ENCODE results near the gene HTR3E.

- TF ChIP-seq, protein P1, sequence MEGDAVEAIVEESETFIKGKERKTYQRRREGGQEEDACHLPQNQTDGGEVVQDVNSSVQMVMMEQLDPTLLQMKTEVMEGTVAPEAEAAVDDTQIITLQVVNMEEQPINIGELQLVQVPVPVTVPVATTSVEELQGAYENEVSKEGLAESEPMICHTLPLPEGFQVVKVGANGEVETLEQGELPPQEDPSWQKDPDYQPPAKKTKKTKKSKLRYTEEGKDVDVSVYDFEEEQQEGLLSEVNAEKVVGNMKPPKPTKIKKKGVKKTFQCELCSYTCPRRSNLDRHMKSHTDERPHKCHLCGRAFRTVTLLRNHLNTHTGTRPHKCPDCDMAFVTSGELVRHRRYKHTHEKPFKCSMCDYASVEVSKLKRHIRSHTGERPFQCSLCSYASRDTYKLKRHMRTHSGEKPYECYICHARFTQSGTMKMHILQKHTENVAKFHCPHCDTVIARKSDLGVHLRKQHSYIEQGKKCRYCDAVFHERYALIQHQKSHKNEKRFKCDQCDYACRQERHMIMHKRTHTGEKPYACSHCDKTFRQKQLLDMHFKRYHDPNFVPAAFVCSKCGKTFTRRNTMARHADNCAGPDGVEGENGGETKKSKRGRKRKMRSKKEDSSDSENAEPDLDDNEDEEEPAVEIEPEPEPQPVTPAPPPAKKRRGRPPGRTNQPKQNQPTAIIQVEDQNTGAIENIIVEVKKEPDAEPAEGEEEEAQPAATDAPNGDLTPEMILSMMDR (IDR thresholded peaks at IDR 0.05 in 4 of 5, conservative IDR thresholded peaks at IDR 0.05 in 1 of 5): peak in 4 of 5 experiments; percentile 35 to 59 (median 53)
- no peak for TF ChIP-seq POLR2A (IDR thresholded peaks at IDR 0.05)
Measured at GRCh38 chr3:184145111-184145524, 48.3 kb downstream of the HTR3E start.
